A549 (cell line): ENCODE measurements around the gene SLC34A1. TPM values are rescaled to one million over a fixed set of nuclear protein-coding genes. Genes with fewer than 3 reads are reported as not detected.

Experiments used
- EHF ChIP-seq: fragments of 250-450 bp; sonication (Bioruptor Pico); IDR thresholded peaks from 2 replicates; pipeline ENCODE4 v1.5.0; 2020; ENCODE audit warnings: mild to moderate bottlenecking
- ELK1 ChIP-seq: fragments of 150-350 bp; IDR thresholded peaks from 2 replicates; pipeline ENCODE4 v1.6.1; 2014; ENCODE audit warnings: low read depth, mild to moderate bottlenecking, low read length
- EP300 ChIP-seq, 2 experiments: fragments of >200 bp; sonication (Bioruptor Twin); formaldehyde crosslinking; IDR thresholded peaks; 2 replicates in 1 of 2; 3 replicates in 1 of 2; pipeline ENCODE4 v1.6.1; 2016 to 2017
- FOSB ChIP-seq: fragments of 250-450 bp; sonication (Bioruptor Pico); IDR thresholded peaks from 2 replicates; pipeline ENCODE4 v1.5.0; 2020; ENCODE audit warnings: mild to moderate bottlenecking, moderate library complexity
- HDAC2 ChIP-seq: fragments of 200-600 bp; sonication (generic); IDR thresholded peaks from 2 replicates; pipeline ENCODE4 v1.6.1; 2016
- HES2 ChIP-seq: fragments of >200 bp; sonication (Bioruptor Twin); formaldehyde crosslinking; IDR thresholded peaks from 2 replicates; pipeline ENCODE4 v1.6.1; 2016
- HEYL ChIP-seq: fragments of 250-450 bp; sonication (Bioruptor Pico); IDR thresholded peaks from 2 replicates; pipeline ENCODE4 v1.8.0; 2021; ENCODE audit warnings: mild to moderate bottlenecking, moderate library complexity
- JUN ChIP-seq, 2 experiments: fragments of >200 bp; sonication (Bioruptor Twin); formaldehyde crosslinking; IDR thresholded peaks; 2 replicates in 1 of 2; 3 replicates in 1 of 2; pipeline ENCODE4 v1.6.1; 2016 to 2017
- KDM1A ChIP-seq: fragments of 200-600 bp; sonication (generic); IDR thresholded peaks from 2 replicates; pipeline ENCODE4 v1.6.1; 2016; ENCODE audit warnings: low read depth, mild to moderate bottlenecking
- MAFK ChIP-seq: fragments of 450-650 bp; IDR thresholded peaks from 2 replicates; pipeline ENCODE4 v1.6.1; 2014; ENCODE audit not compliant: partially characterized antibody
- MAX ChIP-seq: IDR thresholded peaks from 2 replicates; pipeline ENCODE4 v1.6.1; 2012
- MAZ ChIP-seq: fragments of 150-350 bp; IDR thresholded peaks from 2 replicates; pipeline ENCODE4 v1.6.1; 2014; ENCODE audit warnings: antibody characterized with exemption, low read depth, low read length, borderline replicate concordance
- NFE2L2 ChIP-seq: fragments of 150-350 bp; conservative IDR thresholded peaks from 2 replicates; pipeline ENCODE4 v1.6.1; 2014; ENCODE audit warnings: low read length
- NR3C1 ChIP-seq: fragments of >200 bp; sonication (Bioruptor Twin); formaldehyde crosslinking; IDR thresholded peaks from 3 replicates; pipeline ENCODE4 v1.6.1; 2017
- PHF8 ChIP-seq: fragments of 200-600 bp; sonication (generic); IDR thresholded peaks from 2 replicates; pipeline ENCODE4 v1.6.1; 2016; ENCODE audit warnings: low read depth, mild to moderate bottlenecking, antibody characterized with exemption, moderate library complexity, borderline replicate concordance
- RAD21 ChIP-seq, 2 experiments: fragments of >200 bp in 1 of 2; sonication (Bioruptor Twin) in 1 of 2; formaldehyde crosslinking in 1 of 2; IDR thresholded peaks in 1 of 2; conservative IDR thresholded peaks in 1 of 2; 2 replicates in 1 of 2; 3 replicates in 1 of 2; pipeline ENCODE4 v1.6.1; 2012 to 2018; ENCODE audit warnings: inconsistent platforms in 1 of 2
- REST ChIP-seq: fragments of 200-600 bp; sonication (generic); IDR thresholded peaks from 2 replicates; pipeline ENCODE4 v1.6.1; 2016; ENCODE audit warnings: antibody characterized with exemption, mild to moderate bottlenecking, moderate library complexity
- TFCP2L1 ChIP-seq: fragments of 250-450 bp; sonication (Bioruptor Pico); IDR thresholded peaks from 2 replicates; pipeline ENCODE4 v1.5.0; 2021; ENCODE audit warnings: mild to moderate bottlenecking
- ZC3H11A ChIP-seq: fragments of 450-650 bp; IDR thresholded peaks from 2 replicates; pipeline ENCODE4 v1.6.1; 2014; ENCODE audit warnings: antibody characterized with exemption, mild to moderate bottlenecking
- ZFP36 ChIP-seq: fragments of 450-650 bp; IDR thresholded peaks from 2 replicates; pipeline ENCODE4 v1.6.1; 2014; ENCODE audit warnings: borderline replicate concordance; ENCODE audit not compliant: partially characterized antibody
- ZSCAN20 ChIP-seq: fragments of 250-450 bp; sonication (Bioruptor Pico); IDR thresholded peaks from 2 replicates; pipeline ENCODE4 v1.8.0; 2022; ENCODE audit warnings: mild to moderate bottlenecking, moderate library complexity
- polyA plus RNA-seq, 4 experiments: library from polyadenylated mRNA; depleted of rRNA in 3 of 4; stranded (reverse); fragments of >200 nt; fragmentation: RNase III in 1 of 4; extraction: RNeasy Plus Mini Kit Qiagen cat#74134 plus additional on column Dnase treatment in 1 of 4; gene quantifications; 2 replicates in 3 of 4; 3 replicates in 1 of 4; pipeline ENCODE4 v1.2.3, GENCODE V29; 2011 to 2017
- TF ChIP-seq, protein P1 (sequence below): fragments of 250-450 bp; sonication (Bioruptor Pico); IDR thresholded peaks from 2 replicates; pipeline ENCODE4 v1.5.0; 2021; ENCODE audit warnings: mild to moderate bottlenecking, moderate library complexity, borderline replicate concordance
- TF ChIP-seq, protein P2 (sequence below): IDR thresholded peaks from 2 replicates; pipeline ENCODE4 v1.6.1; 2012
- TF ChIP-seq, protein P3 (sequence below): fragments of 450-650 bp; IDR thresholded peaks from 2 replicates; pipeline ENCODE4 v1.6.1; 2014; ENCODE audit warnings: antibody characterized with exemption

SLC34A1 gene
- polyA plus RNA-seq, 2 of the 4 experiments (the other 2 are of a cell fraction), result 0.03 TPM; not detected in 1

- TF ChIP-seq KDM1A (no peak), JUN (IDR thresholded peaks at IDR 0.05) (peak in 1 of 2 experiments; percentile 52; a peak in 4 of 5 replicates), TFCP2L1 (CRISPR knock-in tag) (0 out of 2 replicates have a peak, but pooled peaks have one; percentile 74), MAZ (no peak), REST (no peak), ZC3H11A (no peak), RAD21 (conservative IDR thresholded peaks at IDR 0.05 in 1 of 2, IDR thresholded peaks at IDR 0.05 in 1 of 2) (no peak), PHF8 (0 out of 2 replicates have a peak, but pooled peaks have one; percentile 32), EP300 (IDR thresholded peaks at IDR 0.05) (no peak), ZSCAN20 (no peak), MAFK (no peak), FOSB (CRISPR knock-in tag) (0 out of 2 replicates have a peak, but pooled peaks have one; percentile 28), HES2 (no peak), NR3C1 (no peak), ELK1 (no peak), EHF (CRISPR knock-in tag) (no peak), NFE2L2 (no peak), HEYL (CRISPR knock-in tag) (no peak), MAX (peak; percentile 56), HDAC2 (no peak), ZFP36 (no peak)
- TF ChIP-seq, protein P1, sequence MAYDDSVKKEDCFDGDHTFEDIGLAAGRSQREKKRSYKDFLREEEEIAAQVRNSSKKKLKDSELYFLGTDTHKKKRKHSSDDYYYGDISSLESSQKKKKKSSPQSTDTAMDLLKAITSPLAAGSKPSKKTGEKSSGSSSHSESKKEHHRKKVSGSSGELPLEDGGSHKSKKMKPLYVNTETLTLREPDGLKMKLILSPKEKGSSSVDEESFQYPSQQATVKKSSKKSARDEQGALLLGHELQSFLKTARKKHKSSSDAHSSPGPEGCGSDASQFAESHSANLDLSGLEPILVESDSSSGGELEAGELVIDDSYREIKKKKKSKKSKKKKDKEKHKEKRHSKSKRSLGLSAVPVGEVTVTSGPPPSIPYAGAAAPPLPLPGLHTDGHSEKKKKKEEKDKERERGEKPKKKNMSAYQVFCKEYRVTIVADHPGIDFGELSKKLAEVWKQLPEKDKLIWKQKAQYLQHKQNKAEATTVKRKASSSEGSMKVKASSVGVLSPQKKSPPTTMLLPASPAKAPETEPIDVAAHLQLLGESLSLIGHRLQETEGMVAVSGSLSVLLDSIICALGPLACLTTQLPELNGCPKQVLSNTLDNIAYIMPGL (CRISPR knock-in tag), result no peak
- TF ChIP-seq, protein P2, sequence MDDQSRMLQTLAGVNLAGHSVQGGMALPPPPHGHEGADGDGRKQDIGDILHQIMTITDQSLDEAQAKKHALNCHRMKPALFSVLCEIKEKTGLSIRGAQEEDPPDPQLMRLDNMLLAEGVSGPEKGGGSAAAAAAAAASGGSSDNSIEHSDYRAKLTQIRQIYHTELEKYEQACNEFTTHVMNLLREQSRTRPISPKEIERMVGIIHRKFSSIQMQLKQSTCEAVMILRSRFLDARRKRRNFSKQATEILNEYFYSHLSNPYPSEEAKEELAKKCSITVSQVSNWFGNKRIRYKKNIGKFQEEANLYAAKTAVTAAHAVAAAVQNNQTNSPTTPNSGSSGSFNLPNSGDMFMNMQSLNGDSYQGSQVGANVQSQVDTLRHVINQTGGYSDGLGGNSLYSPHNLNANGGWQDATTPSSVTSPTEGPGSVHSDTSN, result peak; percentile 6
- TF ChIP-seq, protein P3, sequence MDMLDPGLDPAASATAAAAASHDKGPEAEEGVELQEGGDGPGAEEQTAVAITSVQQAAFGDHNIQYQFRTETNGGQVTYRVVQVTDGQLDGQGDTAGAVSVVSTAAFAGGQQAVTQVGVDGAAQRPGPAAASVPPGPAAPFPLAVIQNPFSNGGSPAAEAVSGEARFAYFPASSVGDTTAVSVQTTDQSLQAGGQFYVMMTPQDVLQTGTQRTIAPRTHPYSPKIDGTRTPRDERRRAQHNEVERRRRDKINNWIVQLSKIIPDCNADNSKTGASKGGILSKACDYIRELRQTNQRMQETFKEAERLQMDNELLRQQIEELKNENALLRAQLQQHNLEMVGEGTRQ, result no peak
Measured at GRCh38 chr5:177446200-177447065, 62.2 kb downstream of the SLC34A1 start, which contains the start of gene PRR7 (continued).
